ENCODE results near the gene AKT3.

The AKT3 gene

DNA sequence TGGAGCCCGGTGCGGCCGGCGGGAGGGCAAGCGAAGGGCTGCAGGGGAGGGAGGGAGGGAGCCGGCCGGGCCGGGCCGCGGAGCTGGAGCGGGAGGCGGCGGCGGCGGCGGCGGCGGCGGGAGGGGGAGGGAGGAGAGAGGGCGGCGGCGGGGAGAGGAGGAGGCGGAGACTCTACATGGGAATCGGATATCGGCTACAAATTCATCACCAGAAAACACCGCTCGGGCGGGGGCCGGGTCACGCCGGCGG lies at the start of gene AKT3:
Gene AKT3, minus strand, starts transcription at position 42 of the 250 bp plus-strand sequence. CDS start 7,073 bp downstream, outside the sequence.
- TF ChIP-seq, protein P1, sequence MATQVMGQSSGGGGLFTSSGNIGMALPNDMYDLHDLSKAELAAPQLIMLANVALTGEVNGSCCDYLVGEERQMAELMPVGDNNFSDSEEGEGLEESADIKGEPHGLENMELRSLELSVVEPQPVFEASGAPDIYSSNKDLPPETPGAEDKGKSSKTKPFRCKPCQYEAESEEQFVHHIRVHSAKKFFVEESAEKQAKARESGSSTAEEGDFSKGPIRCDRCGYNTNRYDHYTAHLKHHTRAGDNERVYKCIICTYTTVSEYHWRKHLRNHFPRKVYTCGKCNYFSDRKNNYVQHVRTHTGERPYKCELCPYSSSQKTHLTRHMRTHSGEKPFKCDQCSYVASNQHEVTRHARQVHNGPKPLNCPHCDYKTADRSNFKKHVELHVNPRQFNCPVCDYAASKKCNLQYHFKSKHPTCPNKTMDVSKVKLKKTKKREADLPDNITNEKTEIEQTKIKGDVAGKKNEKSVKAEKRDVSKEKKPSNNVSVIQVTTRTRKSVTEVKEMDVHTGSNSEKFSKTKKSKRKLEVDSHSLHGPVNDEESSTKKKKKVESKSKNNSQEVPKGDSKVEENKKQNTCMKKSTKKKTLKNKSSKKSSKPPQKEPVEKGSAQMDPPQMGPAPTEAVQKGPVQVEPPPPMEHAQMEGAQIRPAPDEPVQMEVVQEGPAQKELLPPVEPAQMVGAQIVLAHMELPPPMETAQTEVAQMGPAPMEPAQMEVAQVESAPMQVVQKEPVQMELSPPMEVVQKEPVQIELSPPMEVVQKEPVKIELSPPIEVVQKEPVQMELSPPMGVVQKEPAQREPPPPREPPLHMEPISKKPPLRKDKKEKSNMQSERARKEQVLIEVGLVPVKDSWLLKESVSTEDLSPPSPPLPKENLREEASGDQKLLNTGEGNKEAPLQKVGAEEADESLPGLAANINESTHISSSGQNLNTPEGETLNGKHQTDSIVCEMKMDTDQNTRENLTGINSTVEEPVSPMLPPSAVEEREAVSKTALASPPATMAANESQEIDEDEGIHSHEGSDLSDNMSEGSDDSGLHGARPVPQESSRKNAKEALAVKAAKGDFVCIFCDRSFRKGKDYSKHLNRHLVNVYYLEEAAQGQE (IDR thresholded peaks at IDR 0.05; ENCODE audit: low read depth) = no peak

DNA sequence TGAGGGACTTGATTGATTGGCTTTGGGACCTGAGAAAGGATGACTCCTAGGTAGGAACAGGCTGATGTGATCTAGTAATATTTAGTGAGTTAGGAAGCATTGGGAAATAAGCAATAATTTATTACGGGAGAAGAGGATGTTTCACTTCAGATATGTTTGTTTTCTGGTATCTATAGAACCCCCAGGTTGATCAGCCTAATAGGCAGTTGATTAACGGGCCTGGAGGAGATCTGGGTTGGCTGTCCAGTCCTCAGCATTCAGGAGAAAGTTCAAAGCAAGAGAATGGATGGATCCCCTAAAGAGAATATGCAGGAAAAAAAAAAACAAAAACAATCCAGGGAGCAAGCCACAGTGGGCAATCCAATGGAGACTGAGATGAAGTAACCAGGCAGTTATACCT lies 48.2 kb upstream of the AKT3 start:
- TF ChIP-seq, protein P2, sequence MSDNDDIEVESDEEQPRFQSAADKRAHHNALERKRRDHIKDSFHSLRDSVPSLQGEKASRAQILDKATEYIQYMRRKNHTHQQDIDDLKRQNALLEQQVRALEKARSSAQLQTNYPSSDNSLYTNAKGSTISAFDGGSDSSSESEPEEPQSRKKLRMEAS (IDR thresholded peaks at IDR 0.05) = no peak
- no peak for TF ChIP-seq ZBTB7A (IDR thresholded peaks at IDR 0.05; ENCODE audit: low read depth)
- no peak for TF ChIP-seq EP300 (IDR thresholded peaks at IDR 0.05; ENCODE audit: borderline replicate concordance)
- no peak for TF ChIP-seq YY1 (IDR thresholded peaks at IDR 0.05; ENCODE audit: low read depth)
- TF ChIP-seq NFIC (IDR thresholded peaks at IDR 0.05) = no peak
- TF ChIP-seq CEBPB (IDR thresholded peaks at IDR 0.05) = no peak
- TF ChIP-seq, protein P3, sequence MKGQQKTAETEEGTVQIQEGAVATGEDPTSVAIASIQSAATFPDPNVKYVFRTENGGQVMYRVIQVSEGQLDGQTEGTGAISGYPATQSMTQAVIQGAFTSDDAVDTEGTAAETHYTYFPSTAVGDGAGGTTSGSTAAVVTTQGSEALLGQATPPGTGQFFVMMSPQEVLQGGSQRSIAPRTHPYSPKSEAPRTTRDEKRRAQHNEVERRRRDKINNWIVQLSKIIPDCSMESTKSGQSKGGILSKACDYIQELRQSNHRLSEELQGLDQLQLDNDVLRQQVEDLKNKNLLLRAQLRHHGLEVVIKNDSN (IDR thresholded peaks at IDR 0.05) = no peak
- TF ChIP-seq TCF12 (IDR thresholded peaks at IDR 0.05; ENCODE audit: low read depth) = no peak
- TF ChIP-seq EGR1 (IDR thresholded peaks at IDR 0.05) = no peak
- TF ChIP-seq FOXM1 (IDR thresholded peaks at IDR 0.05; ENCODE audit: borderline replicate concordance, low read depth) = no peak
- TF ChIP-seq, protein P1 (IDR thresholded peaks at IDR 0.05; ENCODE audit: low read depth) = no peak
- TF ChIP-seq TAF1 (IDR thresholded peaks at IDR 0.05; ENCODE audit: low read depth) = no peak
- no peak for TF ChIP-seq TEAD4 (IDR thresholded peaks at IDR 0.05)
- TF ChIP-seq RAD21 (IDR thresholded peaks at IDR 0.05; ENCODE audit: low read depth) = no peak
- TF ChIP-seq CREB1 (IDR thresholded peaks at IDR 0.05; ENCODE audit: low read depth) = no peak

DNA sequence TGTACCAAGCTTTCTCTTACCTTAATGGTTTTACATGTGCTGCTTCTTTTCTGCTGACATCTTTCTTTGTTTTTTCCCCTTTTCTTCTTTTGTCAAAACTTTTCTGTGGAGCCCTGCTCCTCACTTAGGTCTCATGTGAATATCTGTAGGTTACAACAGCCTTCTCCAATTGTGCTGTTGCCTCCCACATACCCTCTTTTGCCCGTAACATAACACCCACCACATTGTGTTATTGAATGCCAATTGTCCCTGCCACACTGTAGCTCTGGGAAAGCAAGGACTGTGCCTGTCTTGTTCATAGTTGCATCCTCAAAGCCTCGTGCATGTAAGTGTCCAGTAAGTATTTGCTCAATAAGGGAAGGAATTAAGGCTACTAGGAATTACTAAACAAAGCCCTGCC lies 46.3 kb upstream of the AKT3 start:
- TF ChIP-seq CEBPB (IDR thresholded peaks at IDR 0.05) = no peak
- TF ChIP-seq, protein P3 (IDR thresholded peaks at IDR 0.05) = no peak
- no peak for TF ChIP-seq TCF12 (IDR thresholded peaks at IDR 0.05; ENCODE audit: low read depth)
- TF ChIP-seq EGR1 (IDR thresholded peaks at IDR 0.05) = no peak
- no peak for TF ChIP-seq CREB1 (IDR thresholded peaks at IDR 0.05; ENCODE audit: low read depth)
- no peak for TF ChIP-seq TEAD4 (IDR thresholded peaks at IDR 0.05)
- TF ChIP-seq TAF1 (IDR thresholded peaks at IDR 0.05; ENCODE audit: low read depth) = no peak

DNA sequence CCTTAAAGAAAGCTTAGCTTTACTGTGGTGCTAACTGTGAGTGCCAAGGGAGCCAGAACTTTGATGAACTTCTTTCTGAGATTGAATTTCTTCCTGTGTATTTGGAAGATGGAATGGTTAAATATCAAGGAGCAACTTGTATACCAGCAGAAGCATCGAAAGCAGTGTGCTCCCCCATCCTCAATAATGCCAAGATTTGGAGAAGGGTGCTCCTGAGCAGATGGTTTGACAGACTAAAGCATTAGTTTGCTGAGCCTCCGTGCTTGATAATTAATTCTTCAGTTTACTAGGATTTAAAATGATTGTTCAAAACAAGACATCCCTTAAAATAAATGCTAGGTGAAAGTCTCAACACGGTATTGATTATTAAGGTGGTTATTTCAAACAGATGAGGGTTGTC lies 42.4 kb upstream of the AKT3 start:
- no peak for TF ChIP-seq CREB1 (IDR thresholded peaks at IDR 0.05; ENCODE audit: low read depth)

DNA sequence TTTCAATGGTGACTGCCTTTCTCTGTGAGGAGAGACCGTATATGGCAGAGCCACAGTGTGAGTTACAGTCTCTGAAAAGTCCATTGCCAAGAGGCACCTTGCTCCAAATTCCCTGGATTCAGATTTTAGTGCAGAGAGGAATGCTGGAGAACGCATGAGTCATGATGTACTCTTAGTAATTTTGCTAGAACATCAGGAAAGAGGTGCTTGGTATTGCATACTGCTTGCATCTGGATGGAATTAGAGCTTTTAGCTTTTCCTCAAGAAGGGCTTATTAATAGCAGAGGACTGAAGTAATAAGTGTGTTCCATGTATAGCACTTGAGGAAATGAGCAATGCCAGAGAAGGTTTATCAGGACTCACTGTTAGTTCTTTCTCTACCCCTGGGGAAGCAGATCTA lies 40.5 kb upstream of the AKT3 start:
- TF ChIP-seq, protein P1 (IDR thresholded peaks at IDR 0.05; ENCODE audit: low read depth) = no peak
- TF ChIP-seq TAF1 (IDR thresholded peaks at IDR 0.05; ENCODE audit: low read depth) (no peak), RAD21 (IDR thresholded peaks at IDR 0.05; ENCODE audit: low read depth) (no peak), EGR1 (IDR thresholded peaks at IDR 0.05) (no peak), EP300 (IDR thresholded peaks at IDR 0.05; ENCODE audit: borderline replicate concordance) (no peak), TEAD4 (IDR thresholded peaks at IDR 0.05) (no peak), NFIC (IDR thresholded peaks at IDR 0.05) (no peak), YY1 (IDR thresholded peaks at IDR 0.05; ENCODE audit: low read depth) (no peak), CREB1 (IDR thresholded peaks at IDR 0.05; ENCODE audit: low read depth) (no peak), FOXM1 (IDR thresholded peaks at IDR 0.05; ENCODE audit: borderline replicate concordance, low read depth) (no peak), CEBPB (IDR thresholded peaks at IDR 0.05) (no peak)
- TF ChIP-seq, protein P3 (IDR thresholded peaks at IDR 0.05) = no peak
- TF ChIP-seq, protein P2 (IDR thresholded peaks at IDR 0.05) = no peak
